Measurements from ENCODE around the gene ART3. TPM values are rescaled to one million over a fixed set of nuclear protein-coding genes. Genes with fewer than 3 reads are reported as not detected.
A peak's percentile ranks its signal among the peaks of the same experiment; 100 is the strongest.

The ART3 gene
- total RNA-seq, 4 donors from 2014 or later, result 2.1 TPM; not detected in 3

DNA sequence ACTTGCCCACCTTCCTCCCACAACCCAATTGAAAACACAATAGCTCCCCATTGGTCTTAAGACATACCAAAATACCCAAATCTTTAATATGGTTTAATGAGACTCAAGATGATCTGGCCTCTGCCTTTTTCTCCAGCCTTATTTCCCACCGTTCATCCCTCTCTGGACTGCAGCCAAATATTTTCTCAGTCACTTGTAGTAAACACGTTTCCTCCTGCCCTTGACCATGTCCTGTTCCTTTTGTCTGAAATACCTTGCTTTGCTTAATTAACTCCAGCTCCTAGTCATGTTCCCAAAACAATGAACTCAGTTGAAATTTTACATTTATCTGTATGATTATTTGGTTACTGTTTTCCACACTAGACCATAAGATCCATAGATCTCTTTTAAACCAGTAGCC, 82.1 kb downstream of the ART3 start:
- peak; percentile 5 to 11 for DNase-seq
- H3K4me1 ChIP-seq, result peaks cover 3 to 5% of the 10 kb centered on the region in 2 donors
- H3K27ac ChIP-seq, result no peak overlapping the region
- no peak for TF ChIP-seq POLR2A (IDR thresholded peaks at IDR 0.05)
- TF ChIP-seq, protein P1, sequence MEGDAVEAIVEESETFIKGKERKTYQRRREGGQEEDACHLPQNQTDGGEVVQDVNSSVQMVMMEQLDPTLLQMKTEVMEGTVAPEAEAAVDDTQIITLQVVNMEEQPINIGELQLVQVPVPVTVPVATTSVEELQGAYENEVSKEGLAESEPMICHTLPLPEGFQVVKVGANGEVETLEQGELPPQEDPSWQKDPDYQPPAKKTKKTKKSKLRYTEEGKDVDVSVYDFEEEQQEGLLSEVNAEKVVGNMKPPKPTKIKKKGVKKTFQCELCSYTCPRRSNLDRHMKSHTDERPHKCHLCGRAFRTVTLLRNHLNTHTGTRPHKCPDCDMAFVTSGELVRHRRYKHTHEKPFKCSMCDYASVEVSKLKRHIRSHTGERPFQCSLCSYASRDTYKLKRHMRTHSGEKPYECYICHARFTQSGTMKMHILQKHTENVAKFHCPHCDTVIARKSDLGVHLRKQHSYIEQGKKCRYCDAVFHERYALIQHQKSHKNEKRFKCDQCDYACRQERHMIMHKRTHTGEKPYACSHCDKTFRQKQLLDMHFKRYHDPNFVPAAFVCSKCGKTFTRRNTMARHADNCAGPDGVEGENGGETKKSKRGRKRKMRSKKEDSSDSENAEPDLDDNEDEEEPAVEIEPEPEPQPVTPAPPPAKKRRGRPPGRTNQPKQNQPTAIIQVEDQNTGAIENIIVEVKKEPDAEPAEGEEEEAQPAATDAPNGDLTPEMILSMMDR (IDR thresholded peaks at IDR 0.05), result no peak
- no peak overlapping the region for H3K4me3 ChIP-seq (replicated peaks in 1 of 3)
- intact Hi-C loops (cut with DNase I), result no loop called here
- H3K36me3 ChIP-seq, result peaks cover 8 to 13% of the 10 kb centered on the region in 2 donors
- H3K27me3 ChIP-seq, result no peaks in the 10 kb centered on the region
- 8% methylated on average over 2 of the region's 2 CpGs for WGBS, 2 donors
- H3K9me3 ChIP-seq, result no peaks in the 10 kb centered on the region

DNA sequence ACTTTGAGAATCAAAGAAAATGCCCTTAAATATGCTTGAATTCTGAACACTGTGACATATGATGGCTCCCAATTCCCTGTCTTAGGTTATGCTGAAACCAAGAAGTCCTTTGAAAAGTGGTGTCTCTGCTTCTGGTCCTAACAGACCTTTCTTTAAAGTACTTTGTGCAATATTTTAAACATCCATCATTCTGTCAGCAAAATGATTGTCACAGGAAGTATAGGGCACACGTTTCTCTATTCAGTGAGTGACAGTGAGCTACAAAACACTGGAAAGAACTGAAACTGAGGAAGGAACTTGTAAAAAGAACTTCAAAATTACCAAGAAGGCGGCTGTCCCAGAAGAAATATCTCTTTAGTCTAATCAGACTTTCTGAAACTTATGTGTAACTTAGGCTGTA, 85.8 kb downstream of the ART3 start:
- peaks cover 27 to 32% of the 10 kb centered on the region in 2 donors for H3K36me3 ChIP-seq
- no peak for TF ChIP-seq POLR2A (IDR thresholded peaks at IDR 0.05)
- TF ChIP-seq, protein P1 (IDR thresholded peaks at IDR 0.05), result no peak
- no peak overlapping the region for H3K4me3 ChIP-seq (replicated peaks in 1 of 3)
- no peak overlapping the region for H3K27ac ChIP-seq
- peaks cover 3 to 5% of the 10 kb centered on the region in 2 donors for H3K4me1 ChIP-seq
- DNase-seq, result no peak
- no peaks in the 10 kb centered on the region for H3K27me3 ChIP-seq
- intact Hi-C loops (cut with DNase I), result no loop called here
- no peaks in the 10 kb centered on the region for H3K9me3 ChIP-seq
- 35 to 68% methylated on average over 2 of the region's 2 CpGs for WGBS, 2 donors

Other genes starting within 250 kb of the ART3 start
- gene PPEF2, start 172.3 kb upstream of the ART3 start, total RNA-seq, result not detected
- 10 to 100 TPM; 54.2 to 93.5 (median 68.5) TPM for gene NAAA, start 133.7 kb upstream of the ART3 start, total RNA-seq
- gene SDAD1, start 83.8 kb upstream of the ART3 start, total RNA-seq, result 10 to 100 TPM; 40.7 to 57.1 (median 45.8) TPM
- gene CXCL9, start 67.2 kb upstream of the ART3 start, total RNA-seq, result 1 to 10 TPM in 3 of 4 donors, under 1 TPM in 1; 0.75 to 3.8 (median 1.7) TPM
- gene CXCL10, start 51.2 kb upstream of the ART3 start, total RNA-seq, result 1 to 10 TPM in 1 of 4 donors, not detected in 3; 2.7 TPM
- 1 to 10 TPM in 1 of 4 donors, not detected in 3; 1.3 TPM for gene CXCL11, start 38.6 kb upstream of the ART3 start, total RNA-seq
- 10 to 100 TPM; 37.7 to 49.7 (median 48.8) TPM for gene NUP54, start 73.7 kb downstream of the ART3 start, total RNA-seq
- gene SCARB2, start 139.1 kb downstream of the ART3 start, total RNA-seq, result 100 to 1,000 TPM; 178 to 271 (median 206) TPM
- gene FAM47E, start 177.0 kb downstream of the ART3 start, total RNA-seq, result 10 to 100 TPM in 3 of 4 donors, 1 to 10 TPM in 1; 9.7 to 16.9 (median 13.7) TPM
- gene STBD1, start 232.0 kb downstream of the ART3 start, total RNA-seq, result 1 to 10 TPM; 1.0 to 2.5 (median 1.4) TPM

All from thyroid gland (tissue), 4 donors.